Peyer's patch (tissue), 4 donors: Measurements from ENCODE around the gene PRM1. TPM values are rescaled to one million over a fixed set of nuclear protein-coding genes. Genes with fewer than 3 reads are reported as not detected.

ENCODE experiments used
- DNase-seq, 3 donors: peaks; one replicate each; pipeline ENCODE4 v3.0.0-alpha.2; 2017 to 2019
- H3K27ac ChIP-seq, 4 donors: fragments of 200-600 bp; sonication (generic); one replicate each; pipeline ENCODE4 v1.5.1; 2016 to 2019
- H3K27me3 ChIP-seq, 2 donors: fragments of 200-600 bp; sonication (generic); one replicate each; pipeline ENCODE4 v1.5.1; 2019
- H3K36me3 ChIP-seq, 3 donors: fragments of 200-600 bp; sonication (generic); one replicate each; pipeline ENCODE4 v1.5.1; 2016 to 2019
- H3K4me1 ChIP-seq, 4 donors: fragments of 200-600 bp; sonication (generic); one replicate each; pipeline ENCODE4 v1.5.1; 2016 to 2019
- H3K4me3 ChIP-seq, 4 donors: fragments of 200-600 bp; sonication (generic); 1 replicate in 3 of 4; 2 replicates in 1 of 4; pipeline ENCODE4 v1.5.1; 2016 to 2019; ENCODE audit warnings: mild to moderate bottlenecking in 1 of 4
- H3K9me3 ChIP-seq, 4 donors: fragments of 200-600 bp; sonication (generic); one replicate each; pipeline ENCODE4 v1.5.1; 2016 to 2019; ENCODE audit warnings: mild to moderate bottlenecking in 1 of 4
- CTCF ChIP-seq, 6 experiments: fragments of 450-650 bp in 4 of 6; fragments of 200-600 bp in 2 of 6; sonication (generic) in 1 of 6; IDR thresholded peaks; one replicate each; pipeline ENCODE4 v1.5.1; 2017 to 2019; ENCODE audit warnings: antibody characterized with exemption in 6 of 6, mild to moderate bottlenecking in 3 of 6, moderate library complexity in 1 of 6
- POLR2A ChIP-seq, 2 donors: fragments of 450-650 bp; IDR thresholded peaks; one replicate each; pipeline ENCODE4 v1.5.1; 2017; ENCODE audit warnings: antibody characterized with exemption in 2 of 2, mild to moderate bottlenecking in 2 of 2, moderate library complexity in 2 of 2
- total RNA-seq, 4 donors: library from RNA; depleted of rRNA; stranded (reverse); fragments of >200 nt; gene quantifications; one replicate each; pipeline ENCODE4 v1.1.0, GENCODE V29; 2016

PRM1 gene, protein sequence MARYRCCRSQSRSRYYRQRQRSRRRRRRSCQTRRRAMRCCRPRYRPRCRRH
- total RNA-seq = not detected

DNA sequence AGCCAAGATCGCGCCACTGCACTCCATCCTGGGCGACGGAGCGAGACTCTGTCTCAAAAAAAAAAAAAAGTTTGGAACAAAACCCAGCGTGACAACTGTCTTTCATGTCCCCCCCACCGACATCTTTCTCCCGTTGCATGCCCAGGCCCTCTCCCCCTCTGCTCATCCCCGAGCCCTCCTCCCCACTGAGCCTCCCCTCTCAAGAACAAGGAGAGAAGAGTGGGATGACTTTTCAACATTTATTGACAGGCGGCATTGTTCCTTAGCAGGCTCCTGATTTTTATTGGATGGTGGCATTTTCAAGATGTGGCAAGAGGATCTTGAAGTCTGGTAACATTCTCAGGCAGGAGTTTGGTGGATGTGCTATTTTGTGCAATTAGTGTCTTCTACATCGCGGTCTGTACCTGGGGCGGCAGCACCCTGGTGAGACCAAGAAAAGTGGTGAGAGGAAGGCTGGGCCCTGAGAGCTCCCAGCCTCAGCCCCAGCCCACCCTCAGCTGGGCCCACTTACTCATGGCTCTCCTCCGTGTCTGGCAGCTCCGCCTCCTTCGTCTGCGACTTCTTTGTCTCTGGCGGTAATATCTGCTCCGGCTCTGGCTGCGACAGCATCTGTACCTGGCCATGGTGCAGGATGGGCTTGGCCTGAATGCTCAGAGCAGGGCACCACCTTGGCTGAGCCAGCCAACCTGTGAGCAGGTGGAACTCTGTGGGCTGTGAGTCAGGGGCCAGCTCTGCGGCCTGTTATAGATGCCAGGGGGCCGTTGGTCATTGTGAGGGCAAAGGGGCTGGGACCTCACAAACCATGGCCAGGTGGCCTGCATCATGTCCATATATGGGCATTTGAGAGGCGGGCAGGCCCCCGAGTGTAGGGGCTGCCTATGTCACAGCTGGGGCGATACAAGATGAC is at the start of gene PRM1:
TSS of gene PRM1 (minus strand) at position 715 of the 907 bp plus-strand sequence. CDS start at position 623, 92 bp downstream.
- Histone ChIP-seq H3K27ac (no peak within 1 kb of the TSS), H3K9me3 (no peaks in the 10 kb centered on the region), H3K36me3 (no peaks in the 10 kb centered on the region), H3K4me1 (no peaks in the 10 kb centered on the region), H3K27me3 (no peaks in the 10 kb centered on the region), H3K4me3 (no peak within 1 kb of the TSS)
- TF ChIP-seq CTCF (IDR thresholded peaks at IDR 0.05) = no peak
- no peak for TF ChIP-seq POLR2A (IDR thresholded peaks at IDR 0.05)
- DNase-seq = no peak

DNA sequence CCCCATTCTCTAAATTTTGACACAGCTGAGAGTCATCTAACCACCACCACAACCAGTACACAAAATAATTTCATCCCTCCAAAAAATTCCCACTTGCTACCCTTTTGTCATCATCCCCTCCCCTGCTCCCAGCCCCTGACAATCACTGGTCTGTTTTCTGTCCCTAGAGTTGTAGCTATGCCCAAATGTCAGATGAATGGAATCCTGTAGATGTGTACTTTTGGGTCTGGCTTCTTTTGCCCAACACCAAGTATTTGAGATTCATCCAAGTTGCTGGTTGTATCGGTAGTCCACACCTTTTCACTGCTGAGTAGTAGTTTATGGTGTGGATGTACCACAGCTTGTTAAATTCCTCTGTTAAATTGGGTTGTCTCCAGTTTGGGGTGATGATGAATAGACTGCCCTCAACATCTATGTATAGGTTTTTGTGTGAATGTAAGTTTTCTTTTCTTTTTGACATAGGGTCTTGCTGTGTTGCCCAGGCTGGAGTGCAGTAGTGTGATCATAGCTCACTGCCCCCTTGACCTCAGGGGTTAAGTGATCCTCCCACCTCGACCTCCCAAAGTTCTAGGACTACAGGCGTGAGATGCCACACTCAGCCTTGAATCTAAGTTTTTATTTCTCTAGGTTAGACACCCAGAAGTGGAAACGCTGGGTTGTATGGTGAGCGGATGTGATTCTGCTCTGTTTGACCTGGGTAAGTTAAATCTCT is 49.6 kb upstream of the PRM1 start:
- Histone ChIP-seq H3K4me3 (no peak overlapping the region), H3K27me3 (no peaks in the 10 kb centered on the region), H3K27ac (no peak overlapping the region), H3K36me3 (no peaks in the 10 kb centered on the region), H3K9me3 (no peaks in the 10 kb centered on the region), H3K4me1 (peaks cover 0 to 27% (median 19%) of the 10 kb centered on the region in 4 donors)
- DNase-seq = no peak
- TF ChIP-seq POLR2A (IDR thresholded peaks at IDR 0.05) (no peak), CTCF (IDR thresholded peaks at IDR 0.05) (no peak)

- Histone ChIP-seq H3K27ac (peak overlapping the region in 1 of 4 donors; percentile 80), H3K36me3 (no peaks in the 10 kb centered on the region)
Observed at GRCh38 chr16:11329891-11330290, 48.8 kb upstream of the PRM1 start.

GRCh38 chr16:11329071-11329491 is 48.0 kb upstream of the PRM1 start:
- Histone ChIP-seq H3K4me3 (no peak overlapping the region), H3K27ac (peak overlapping the region; percentile 47 to 80 (median 66)), H3K9me3 (no peaks in the 10 kb centered on the region), H3K27me3 (no peaks in the 10 kb centered on the region), H3K36me3 (no peaks in the 10 kb centered on the region), H3K4me1 (peaks cover 0 to 34% (median 25%) of the 10 kb centered on the region in 4 donors)
- no peak for TF ChIP-seq CTCF (IDR thresholded peaks at IDR 0.05)
- no peak for TF ChIP-seq POLR2A (IDR thresholded peaks at IDR 0.05)
- peak in 1 of 3 donors; percentile 40 for DNase-seq

More at GRCh38 chr16:11329891-11330290, 48.8 kb upstream of the PRM1 start:
- no peak overlapping the region for H3K4me3 ChIP-seq
- TF ChIP-seq POLR2A (IDR thresholded peaks at IDR 0.05) (no peak), CTCF (IDR thresholded peaks at IDR 0.05) (no peak)
- DNase-seq = no peak
- peaks cover 0 to 34% (median 23%) of the 10 kb centered on the region in 4 donors for H3K4me1 ChIP-seq
- H3K9me3 ChIP-seq = no peaks in the 10 kb centered on the region
- no peaks in the 10 kb centered on the region for H3K27me3 ChIP-seq

DNA sequence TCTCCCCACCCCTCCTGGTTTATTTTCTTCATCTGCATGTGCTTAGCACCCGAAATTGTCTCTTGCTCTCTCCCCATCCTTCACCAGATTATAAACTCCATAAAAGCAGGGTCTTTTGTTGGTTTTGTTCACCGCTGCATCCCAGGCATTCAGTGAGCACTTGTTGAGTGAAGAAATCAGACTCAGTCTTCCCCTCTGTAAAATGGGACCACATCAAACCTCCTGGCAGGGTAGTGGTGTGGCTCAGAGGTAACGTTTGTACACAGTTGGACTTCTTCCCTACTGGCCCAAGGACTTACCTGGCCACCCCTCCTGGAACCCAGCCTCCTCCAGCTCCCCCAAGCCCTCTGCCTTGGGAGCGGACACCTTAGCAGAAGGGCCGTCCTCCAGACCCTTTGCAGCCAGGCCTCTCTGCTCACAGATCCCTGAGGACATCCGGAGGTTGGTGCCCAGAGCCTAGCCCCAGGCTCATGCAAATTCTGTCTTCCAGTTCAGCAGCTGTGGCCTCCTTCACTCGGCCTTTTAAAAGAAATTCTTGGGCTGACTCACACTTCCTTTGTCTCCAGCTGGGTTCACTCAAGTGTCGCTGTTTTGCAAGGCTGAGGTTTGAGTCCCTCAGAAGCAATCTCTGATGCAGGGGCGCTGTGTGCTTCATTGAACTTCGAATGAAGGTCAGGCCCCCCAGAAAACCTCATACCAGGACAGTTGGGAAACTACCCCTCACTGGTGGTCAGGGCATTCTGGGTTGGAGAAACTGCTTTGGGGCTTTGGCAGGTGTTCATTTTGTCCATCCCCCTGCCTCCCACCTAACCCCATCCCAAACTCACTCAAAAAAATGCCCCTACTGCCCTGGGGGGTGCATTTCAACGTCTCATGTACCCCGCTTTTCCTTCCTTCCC is 47.3 kb upstream of the PRM1 start:
- Histone ChIP-seq H3K27ac (peak overlapping the region; percentile 47 to 80 (median 66)), H3K4me3 (peak overlapping the region in 1 of 4 donors; percentile 19), H3K27me3 (no peaks in the 10 kb centered on the region), H3K9me3 (no peaks in the 10 kb centered on the region), H3K4me1 (peaks cover 0 to 34% (median 25%) of the 10 kb centered on the region in 4 donors), H3K36me3 (no peaks in the 10 kb centered on the region)
- TF ChIP-seq POLR2A (IDR thresholded peaks at IDR 0.05) (no peak), CTCF (IDR thresholded peaks at IDR 0.05) (no peak)
- DNase-seq = peak in 2 of 3 donors; percentile 84 to 92
